Natural killer cell treated with Interleukin-12 subunit alpha and Interleukin-12 subunit beta and Interleukin-15 and Interleukin-18, amount 100 ng/mL, for 72 hours (primary cell): ENCODE results near the gene CLDN9. TPM values are rescaled to one million over a fixed set of nuclear protein-coding genes. Genes with fewer than 3 reads are reported as not detected.
A peak's percentile ranks its signal among the peaks of the same experiment; 100 is the strongest.
"Not testable (repeated sequence)": the region's sequence is repeated elsewhere in the genome, so short reads cannot be mapped to it uniquely, and the experiment has no call there.

Experiments
- ATAC-seq, 2 donors: fragments of 150-1000 bp; cut with Tn5 transposase in 1 of 2; sonication (Bioruptor Pico), chemical (Tn5 transposase) in 1 of 2; 2 replicates each; pipeline ENCODE4 v1.10.0; 2021
- DNase-seq: peaks from one replicate; pipeline ENCODE4 v3.0.0; 2022; ENCODE audit warnings: low spot score
- H3K27ac Mint-ChIP-seq, 2 donors: 1 replicate in 1 of 2; 2 replicates in 1 of 2; pipeline ENCODE4 v1.8.0; 2022; ENCODE audit warnings: mixed read lengths in 2 of 2, mild to moderate bottlenecking in 1 of 2, moderate library complexity in 1 of 2
- H3K27me3 Mint-ChIP-seq, 2 donors: 1 replicate in 1 of 2; 2 replicates in 1 of 2; pipeline ENCODE4 v1.8.0; 2022; ENCODE audit warnings: mixed read lengths in 2 of 2
- H3K36me3 Mint-ChIP-seq: one replicate; pipeline ENCODE4 v1.8.0; 2022; ENCODE audit warnings: mixed read lengths
- H3K4me1 Mint-ChIP-seq, 2 donors: 1 replicate in 1 of 2; 2 replicates in 1 of 2; pipeline ENCODE4 v1.8.0; 2022; ENCODE audit warnings: low read depth in 2 of 2, mixed read lengths in 2 of 2, mild to moderate bottlenecking in 1 of 2
- H3K4me3 Mint-ChIP-seq: one replicate; pipeline ENCODE4 v1.8.0; 2022; ENCODE audit warnings: mixed read lengths
- H3K9me3 Mint-ChIP-seq: 2 replicates; pipeline ENCODE4 v1.8.0; 2022; ENCODE audit warnings: mixed read lengths
- total RNA-seq, 2 donors: library from RNA; stranded (reverse); gene quantifications; one replicate each; pipeline ENCODE4 v1.2.3, GENCODE V29; 2022

CLDN9 gene
- total RNA-seq, 2 donors from 2014 or later = 0.47 TPM; not detected in 1

- Mint-ChIP-seq H3K9me3 (no peaks in the 10 kb centered on the region), H3K36me3 (peaks cover 12% of the 10 kb centered on the region), H3K4me1 (peaks cover 40 to 50% of the 10 kb centered on the region in 2 donors), H3K4me3 (peak overlapping the region; percentile 73), H3K27me3 (peaks cover 21 to 24% of the 10 kb centered on the region in 2 donors), H3K27ac (peak overlapping the region in 1 of 2 donors; percentile 75)
- DNase-seq (no peak), ATAC-seq (peak in 1 of 2 donors; percentile 2)
These were observed 34.6 kb downstream of the CLDN9 start for GRCh38 chr16:3047387-3047720.

GRCh38 chr16:3049921-3050481 lies 37.3 kb downstream of the CLDN9 start:
- ATAC-seq (no peak), DNase-seq (no peak)
- peak overlapping the region; percentile 67 for H3K4me3 Mint-ChIP-seq
- H3K27me3 Mint-ChIP-seq = peaks cover 8 to 9% of the 10 kb centered on the region in 2 donors
- peak overlapping the region; percentile 82 to 92 for H3K27ac Mint-ChIP-seq
- peaks cover 49 to 58% of the 10 kb centered on the region in 2 donors for H3K4me1 Mint-ChIP-seq
- H3K36me3 Mint-ChIP-seq = peaks cover 20% of the 10 kb centered on the region
- H3K9me3 Mint-ChIP-seq = no peaks in the 10 kb centered on the region

- peak overlapping the region; percentile 67 for H3K4me3 Mint-ChIP-seq
- no peak for DNase-seq
- peaks cover 25% of the 10 kb centered on the region for H3K36me3 Mint-ChIP-seq
- H3K4me1 Mint-ChIP-seq = peaks cover 50 to 59% of the 10 kb centered on the region in 2 donors
- peak overlapping the region; percentile 82 to 92 for H3K27ac Mint-ChIP-seq
- ATAC-seq = no peak
- peaks cover 8 to 9% of the 10 kb centered on the region in 2 donors for H3K27me3 Mint-ChIP-seq
- H3K9me3 Mint-ChIP-seq = no peaks in the 10 kb centered on the region
These were observed 37.8 kb downstream of the CLDN9 start for GRCh38 chr16:3050487-3050886.

- ATAC-seq (no peak), DNase-seq (no peak)
- Mint-ChIP-seq H3K4me3 (peak overlapping the region; percentile 69), H3K9me3 (no peaks in the 10 kb centered on the region), H3K27ac (peak overlapping the region; percentile 82 to 92), H3K27me3 (peaks cover 8 to 9% of the 10 kb centered on the region in 2 donors), H3K4me1 (peaks cover 54 to 62% of the 10 kb centered on the region in 2 donors), H3K36me3 (peaks cover 25% of the 10 kb centered on the region)
These were observed 38.3 kb downstream of the CLDN9 start for GRCh38 chr16:3051009-3051408.

GRCh38 chr16:3051494-3051893 lies 38.8 kb downstream of the CLDN9 start:
- ATAC-seq (no peak), DNase-seq (no peak)
- H3K4me3 Mint-ChIP-seq = peak overlapping the region; percentile 69
- peaks cover 8 to 9% of the 10 kb centered on the region in 2 donors for H3K27me3 Mint-ChIP-seq
- peaks cover 25% of the 10 kb centered on the region for H3K36me3 Mint-ChIP-seq
- peak overlapping the region; percentile 82 to 92 for H3K27ac Mint-ChIP-seq
- H3K9me3 Mint-ChIP-seq = no peaks in the 10 kb centered on the region
- H3K4me1 Mint-ChIP-seq = peaks cover 55 to 62% of the 10 kb centered on the region in 2 donors

- peak overlapping the region; percentile 69 for H3K4me3 Mint-ChIP-seq
These were observed 40.0 kb downstream of the CLDN9 start for GRCh38 chr16:3052571-3053329.

GRCh38 chr16:3053330-3053710 lies 40.6 kb downstream of the CLDN9 start:
- Mint-ChIP-seq H3K27ac (peak overlapping the region; percentile 79 to 100), H3K36me3 (peaks cover 31% of the 10 kb centered on the region), H3K4me3 (peak overlapping the region; percentile 88), H3K4me1 (peaks cover 62 to 70% of the 10 kb centered on the region in 2 donors)
- H3K27me3 Mint-ChIP-seq, H3K9me3 Mint-ChIP-seq, DNase-seq: not testable (repeated sequence)
- ATAC-seq = peak; percentile 0 to 56

More at GRCh38 chr16:3052571-3053329, 40.0 kb downstream of the CLDN9 start:
- H3K9me3 Mint-ChIP-seq, DNase-seq, H3K27me3 Mint-ChIP-seq: not testable (repeated sequence)
- Mint-ChIP-seq H3K27ac (peak overlapping the region; percentile 82 to 92), H3K36me3 (peaks cover 31% of the 10 kb centered on the region), H3K4me1 (peaks cover 65 to 74% of the 10 kb centered on the region in 2 donors)
- peak; percentile 51 to 69 for ATAC-seq

- ATAC-seq (peak; percentile 34 to 49), DNase-seq (peak; percentile 81)
- H3K27ac Mint-ChIP-seq = peak overlapping the region; percentile 94 to 100
- H3K4me3 Mint-ChIP-seq = peak overlapping the region; percentile 88
- H3K36me3 Mint-ChIP-seq = peaks cover 31% of the 10 kb centered on the region
- H3K9me3 Mint-ChIP-seq = no peaks in the 10 kb centered on the region
- peaks cover 60 to 65% of the 10 kb centered on the region in 2 donors for H3K4me1 Mint-ChIP-seq
- H3K27me3 Mint-ChIP-seq = no peaks in the 10 kb centered on the region
These were observed 42.4 kb downstream of the CLDN9 start for GRCh38 chr16:3054965-3055733.

- not testable (repeated sequence) for H3K27me3 Mint-ChIP-seq, DNase-seq, ATAC-seq, H3K9me3 Mint-ChIP-seq
- Mint-ChIP-seq H3K36me3 (peaks cover 31% of the 10 kb centered on the region), H3K27ac (peak overlapping the region; percentile 94 to 100), H3K4me3 (peak overlapping the region; percentile 88), H3K4me1 (peaks cover 61 to 65% of the 10 kb centered on the region in 2 donors)
These were observed 43.0 kb downstream of the CLDN9 start for GRCh38 chr16:3055734-3056115.

GRCh38 chr16:3056336-3057180 lies 43.8 kb downstream of the CLDN9 start:
- H3K4me3 Mint-ChIP-seq = peak overlapping the region; percentile 88
- H3K27me3 Mint-ChIP-seq = no peaks in the 10 kb centered on the region
- DNase-seq (no peak), ATAC-seq (no peak)
- peak overlapping the region; percentile 94 to 100 for H3K27ac Mint-ChIP-seq
- no peaks in the 10 kb centered on the region for H3K9me3 Mint-ChIP-seq
- H3K36me3 Mint-ChIP-seq = peaks cover 31% of the 10 kb centered on the region
- H3K4me1 Mint-ChIP-seq = peaks cover 53 to 58% of the 10 kb centered on the region in 2 donors

- Mint-ChIP-seq H3K27ac (peak overlapping the region; percentile 94 to 100), H3K9me3 (no peaks in the 10 kb centered on the region), H3K4me1 (peaks cover 52 to 55% of the 10 kb centered on the region in 2 donors), H3K27me3 (no peaks in the 10 kb centered on the region), H3K36me3 (peaks cover 24% of the 10 kb centered on the region), H3K4me3 (peak overlapping the region; percentile 88)
- ATAC-seq (no peak), DNase-seq (no peak)
These were observed 44.7 kb downstream of the CLDN9 start for GRCh38 chr16:3057181-3058138.
